Heart left ventricle (tissue), 16 donors: ENCODE measurements around the gene SYNM. TPM values are rescaled to one million over a fixed set of nuclear protein-coding genes. Genes with fewer than 3 reads are reported as not detected.

Experiments
- ATAC-seq, 4 donors: fragments of 200-7000 bp; cut with Tn5 transposase; one replicate each; pipeline ENCODE4 v1.9.1; 2020 to 2022; ENCODE audit warnings: moderate library complexity in 4 of 4, mild to moderate bottlenecking in 3 of 4, moderate number of reproducible peaks in 1 of 4
- DNase-seq, 5 donors: peaks; one replicate each; pipeline ENCODE4 v3.0.0-alpha.2; 2020
- H3K27ac ChIP-seq, 12 donors: fragments of 200-600 bp; sonication (generic) in 4 of 12; one replicate each; pipeline versions ENCODE4 v1.5.0 to v1.8.0; 2016 to 2022; ENCODE audit warnings: mild to moderate bottlenecking in 2 of 12
- H3K27me3 ChIP-seq, 9 donors: fragments of 200-600 bp; sonication (generic) in 2 of 9; one replicate each; pipeline versions ENCODE4 v1.5.1 to v1.8.0; 2016 to 2022; ENCODE audit warnings: mild to moderate bottlenecking in 3 of 9
- H3K36me3 ChIP-seq, 9 donors: fragments of 200-600 bp; sonication (generic) in 2 of 9; one replicate each; pipeline versions ENCODE4 v1.5.0 to v1.8.0; 2018 to 2022; ENCODE audit warnings: mild to moderate bottlenecking in 2 of 9
- H3K4me1 ChIP-seq, 12 donors: fragments of 200-600 bp; sonication (generic) in 4 of 12; one replicate each; pipeline versions ENCODE4 v1.5.0 to v1.8.0; 2016 to 2022; ENCODE audit warnings: mild to moderate bottlenecking in 3 of 12
- H3K4me3 ChIP-seq, 12 donors: fragments of 200-600 bp; sonication (generic) in 4 of 12; one replicate each; pipeline versions ENCODE4 v1.5.0 to v1.8.0; 2017 to 2022; ENCODE audit warnings: mild to moderate bottlenecking in 9 of 12, moderate library complexity in 4 of 12
- H3K9me3 ChIP-seq, 12 donors: fragments of 200-600 bp; sonication (generic) in 4 of 12; one replicate each; pipeline versions ENCODE4 v1.5.0 to v1.8.0; 2016 to 2022; ENCODE audit warnings: mild to moderate bottlenecking in 1 of 12
- CTCF ChIP-seq, 12 donors: fragments of 200-600 bp; sonication (generic) in 4 of 12; IDR thresholded peaks; one replicate each; pipeline versions ENCODE4 v1.5.0 to v1.8.0; 2018 to 2022; ENCODE audit warnings: antibody characterized with exemption in 12 of 12, mild to moderate bottlenecking in 5 of 12
- POLR2A ChIP-seq, 2 donors: fragments of 450-650 bp; IDR thresholded peaks; one replicate each; pipeline ENCODE4 v1.6.1; 2017; ENCODE audit warnings: antibody characterized with exemption in 2 of 2, mild to moderate bottlenecking in 2 of 2, moderate library complexity in 2 of 2
- WGBS, 4 donors: extraction: QIAGEN DNeasy Blood & Tissue Kit in 2 of 4; methylation state at CpG; one replicate each; pipeline versions ENCODE4 v1.1.5 to v1.1.7; 2013 to 2018; 5-methylcytosine and 5-hydroxymethylcytosine counted together
- intact Hi-C, 10 donors: fragments of 100-400 bp; cut with DNase I; formaldehyde crosslinking; loops; one replicate each; pipeline versions ENCODE4 v1.11.1 to v1.14.2; 2022
- polyA plus RNA-seq, 2 donors: library from polyadenylated mRNA; stranded (reverse); fragments of 200-250 nt; gene quantifications; one replicate each; pipeline ENCODE4 v1.2.3, GENCODE V29; 2013
- total RNA-seq, 9 donors: library from RNA; depleted of rRNA in 2 of 9; stranded (reverse); fragments of >200 nt in 2 of 9; fragmentation: NEBNext Ultra II Directional in 3 of 9; extraction: Animal tissue kit (Norgen Biotek cat#: 25700) in 3 of 9; gene quantifications; one replicate each; pipeline versions ENCODE4 v1.1.0 to v1.2.4, GENCODE V29; 2016 to 2023
- donor health status: ischemic (EF 13 %, LVEDD 7.1; RV severe dilation, severe dysfunction).
- donor health status: healthy with polysubstance abuse.
- donor health status: DM: no; HTN: yes; CAD: no.
- donor health status: DM: no; HTN: no; CAD: no.
- donor health status: ischemic (EF 25% LVEDD 6.9; RV normal size, moderate dysfunction).
- donor health status: ischemic (EF 25% LVEDD 5.7; RV mildly dilated, moderate dysfunction).
- donor health status: healthy.
- donor health status: DM: yes; HTN: yes; CAD: no.
- donor health status: ischemic (EF 35%, LVEDD 5.7; RV mildly dilated, moderate dysfunction).
- donor health status: nonischemic (EF 11% LVEDD 7.7; RV severe dilation, severe dysfunction).
- donor health status: DM: yes; HTN: yes; CAD: no.
- donor health status: PGD.
- donor health status: ischemic (EF 29% LVEDD 5.4; RV normal size, mild dysfunction).
- donor health status: nonischemic (EF 23%, LVEDD 6.1; RV moderate dilation, normal function).

The SYNM gene
- total and polyA plus RNA-seq, 11 donors, result 113 to 455 (median 262) TPM

GRCh38 chr15:99155961-99156443 lies 51.1 kb downstream of the SYNM start:
- H3K4me3 ChIP-seq, result no peak overlapping the region
- 83 to 90% (median 86%) methylated on average over 9 of the region's 9 CpGs for WGBS, 4 donors
- intact Hi-C loops, result loop anchor here in 1 of 10 donors (1.0 kb wide), 1 partner anchor 8 kb away; no protein-coding TSS in a partner anchor
- ATAC-seq (no peak), DNase-seq (no peak)
- H3K9me3 ChIP-seq, result no peaks in the 10 kb centered on the region
- H3K27ac ChIP-seq, result no peak overlapping the region
- no peak for TF ChIP-seq POLR2A (IDR thresholded peaks at IDR 0.05)
- no peak for TF ChIP-seq CTCF (IDR thresholded peaks at IDR 0.05)
- no peaks in the 10 kb centered on the region for H3K27me3 ChIP-seq
- peaks cover 0 to 60% (median 25%) of the 10 kb centered on the region in 9 donors for H3K36me3 ChIP-seq
- H3K4me1 ChIP-seq, result no peaks in the 10 kb centered on the region

GRCh38 chr15:99157456-99157855 lies 52.6 kb downstream of the SYNM start:
- no peak for ATAC-seq
- no peak for DNase-seq
- Histone ChIP-seq H3K36me3 (peaks cover 0 to 65% (median 26%) of the 10 kb centered on the region in 9 donors), H3K27ac (no peak overlapping the region), H3K27me3 (no peaks in the 10 kb centered on the region), H3K4me1 (no peaks in the 10 kb centered on the region), H3K9me3 (no peaks in the 10 kb centered on the region), H3K4me3 (no peak overlapping the region)
- 68 to 78% (median 73%) methylated on average over 3 of the region's 3 CpGs for WGBS, 4 donors
- TF ChIP-seq POLR2A (IDR thresholded peaks at IDR 0.05) (no peak), CTCF (IDR thresholded peaks at IDR 0.05) (no peak)
- intact Hi-C loops, result no loop called here

- Histone ChIP-seq H3K9me3 (no peaks in the 10 kb centered on the region), H3K27me3 (no peaks in the 10 kb centered on the region), H3K4me3 (no peak overlapping the region), H3K27ac (no peak overlapping the region), H3K4me1 (no peaks in the 10 kb centered on the region), H3K36me3 (peaks cover 0 to 73% (median 26%) of the 10 kb centered on the region in 9 donors)
- intact Hi-C loops, result no loop called here
- ATAC-seq (no peak), DNase-seq (no peak)
- TF ChIP-seq POLR2A (IDR thresholded peaks at IDR 0.05), result no peak
- WGBS, 4 donors, result 86 to 98% (median 97%) methylated on average over 6 of the region's 6 CpGs
Measured at GRCh38 chr15:99158626-99159412, 53.9 kb downstream of the SYNM start.

- Histone ChIP-seq H3K9me3 (no peaks in the 10 kb centered on the region), H3K36me3 (peaks cover 0 to 63% (median 17%) of the 10 kb centered on the region in 9 donors), H3K27ac (peak overlapping the region in 1 of 12 donors; percentile 94), H3K27me3 (no peaks in the 10 kb centered on the region), H3K4me1 (peaks cover 0 to 18% (median 0%) of the 10 kb centered on the region in 12 donors), H3K4me3 (no peak overlapping the region)
- intact Hi-C loops, result loop anchor here in 1 of 10 donors (1.0 kb wide), 1 partner anchor 8 kb away; no protein-coding TSS in a partner anchor
- ATAC-seq (no peak), DNase-seq (no peak)
- TF ChIP-seq POLR2A (IDR thresholded peaks at IDR 0.05), result no peak
- no peak for TF ChIP-seq CTCF (IDR thresholded peaks at IDR 0.05)
- 83 to 99% (median 97%) methylated on average over 4 of the region's 4 CpGs for WGBS, 4 donors
Measured at GRCh38 chr15:99163271-99164062, 58.6 kb downstream of the SYNM start.
